ENCODE measurements around the gene GBP5.
"Not testable (repeated sequence)": the region's sequence is repeated elsewhere in the genome, so short reads cannot be mapped to it uniquely, and the experiment has no call there.

The GBP5 gene

GRCh38 chr1:89279011-89279466, 6.4 kb upstream of the GBP5 start:
- DNase-seq, result no peak

- DNase-seq, result no peak
These were observed 5.1 kb upstream of the GBP5 start for GRCh38 chr1:89277725-89278124.

GRCh38 chr1:89276690-89277089, 4.0 kb upstream of the GBP5 start:
- no peak for DNase-seq

- peak; percentile 82 for DNase-seq
These were observed 1.8 kb upstream of the GBP5 start for GRCh38 chr1:89274411-89274857.

- DNase-seq, result no peak
These were observed 691 bp upstream of the GBP5 start for GRCh38 chr1:89273324-89273778.

GRCh38 chr1:89271341-89272015, 1.2 kb downstream of the GBP5 start:
- DNase-seq, result peak; percentile 90

GRCh38 chr1:89270423-89270822, 2.2 kb downstream of the GBP5 start:
- no peak for DNase-seq

- no peak for DNase-seq
These were observed 3.4 kb downstream of the GBP5 start for GRCh38 chr1:89269277-89269676.

GRCh38 chr1:89262643-89263042, 10.0 kb downstream of the GBP5 start:
- DNase-seq, result peak; percentile 73

- DNase-seq, result peak; percentile 51
These were observed 10.6 kb downstream of the GBP5 start for GRCh38 chr1:89261926-89262515.

- DNase-seq, result peak; percentile 63
These were observed 11.9 kb downstream of the GBP5 start for GRCh38 chr1:89260566-89261255.

- DNase-seq, result no peak
These were observed 12.6 kb downstream of the GBP5 start for GRCh38 chr1:89260042-89260441.

GRCh38 chr1:89259283-89259971, 13.2 kb downstream of the GBP5 start:
- DNase-seq, result no peak

GRCh38 chr1:89257041-89257440, 15.6 kb downstream of the GBP5 start:
- no peak for DNase-seq

GRCh38 chr1:89255581-89255980, 17.1 kb downstream of the GBP5 start:
- DNase-seq, result not testable (repeated sequence)

- no peak for DNase-seq
These were observed 17.9 kb downstream of the GBP5 start for GRCh38 chr1:89254658-89255287.

- no peak for DNase-seq
These were observed 29.6 kb downstream of the GBP5 start for GRCh38 chr1:89243046-89243445.

Measured in fibroblast of skin of right quadriceps (primary cell).